Activated CD8-positive, alpha-beta memory T cell treated with anti-CD3 and anti-CD28 coated beads, Interleukin-2, amount 50 U/mL, for 24 hours (primary cell): Measurements from ENCODE around the gene GPR22.

Experiments
- DNase-seq: peaks from one replicate; pipeline ENCODE4 v3.0.0-alpha.2; 2020; ENCODE audit errors: extremely low read depth

GPR22 gene

DNA sequence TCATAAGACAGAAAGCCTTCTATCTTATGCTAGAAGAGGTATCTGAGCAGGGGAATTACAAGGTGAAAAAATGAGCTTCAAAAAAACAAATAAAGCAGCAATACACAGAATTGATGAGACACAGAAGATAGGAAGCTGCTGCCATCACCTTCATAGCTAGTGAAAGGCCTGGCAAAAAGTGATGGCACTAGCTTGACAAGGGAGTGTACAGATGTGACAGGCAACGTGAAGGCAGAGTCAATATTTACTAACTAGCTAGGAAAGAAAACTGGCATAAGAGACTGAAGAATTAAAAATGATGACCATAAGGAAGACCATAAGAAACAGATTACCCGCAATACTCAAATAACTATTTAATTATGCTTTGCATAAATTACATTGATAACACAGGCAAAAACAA, 9.4 kb downstream of the GPR22 start:
- DNase-seq: no peak

DNA sequence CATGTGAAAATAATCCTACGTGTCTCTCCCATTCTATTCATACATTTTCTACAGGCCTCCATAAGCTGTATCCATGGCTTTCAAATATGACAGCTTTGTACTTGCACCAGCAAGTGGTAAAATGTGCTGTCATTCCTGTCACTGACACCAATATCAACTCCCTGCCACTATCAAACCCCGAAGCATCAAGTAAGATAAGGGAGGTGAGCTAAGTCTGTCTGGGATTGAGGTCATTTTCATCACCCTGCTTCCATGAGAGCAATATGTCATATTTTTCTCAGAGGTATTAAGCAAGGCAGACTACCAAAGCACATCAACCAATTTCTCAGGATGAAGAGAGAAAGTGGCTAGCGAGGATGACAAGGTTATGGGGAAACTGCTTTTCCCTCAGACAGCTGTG, 11.1 kb downstream of the GPR22 start:
- DNase-seq: no peak

GRCh38 chr7:107482571-107482970, 12.7 kb downstream of the GPR22 start:
- DNase-seq: no peak

- DNase-seq: no peak
Observed at GRCh38 chr7:107486041-107486440, 16.2 kb downstream of the GPR22 start.

- DNase-seq: no peak
Observed at GRCh38 chr7:107492875-107493274, 23.0 kb downstream of the GPR22 start.

GRCh38 chr7:107494315-107494751, 24.5 kb downstream of the GPR22 start:
- DNase-seq: no peak

- no peak for DNase-seq
Observed at GRCh38 chr7:107494884-107495283, 25.0 kb downstream of the GPR22 start.

- no peak for DNase-seq
Observed at GRCh38 chr7:107495516-107495915, 25.7 kb downstream of the GPR22 start.

GRCh38 chr7:107499731-107500130, 29.9 kb downstream of the GPR22 start:
- DNase-seq: no peak

DNA sequence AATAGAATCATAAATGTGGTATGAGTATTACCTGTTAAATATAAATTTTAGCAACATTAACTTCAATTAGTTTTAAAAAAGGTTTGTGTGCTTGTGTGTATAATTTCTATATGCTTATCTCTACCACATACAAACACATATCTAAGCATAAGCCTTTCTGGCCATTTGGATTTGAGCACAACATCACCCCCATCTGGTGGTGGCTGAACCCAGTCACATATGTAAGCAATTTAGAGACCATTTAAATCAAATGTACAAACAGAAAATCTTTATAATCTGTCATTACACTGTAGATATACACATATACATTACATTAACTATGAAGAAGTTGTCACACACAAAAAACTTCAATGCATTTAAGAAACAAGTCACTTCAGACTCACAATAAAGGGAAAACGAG, 31.7 kb downstream of the GPR22 start:
- DNase-seq: no peak

DNA sequence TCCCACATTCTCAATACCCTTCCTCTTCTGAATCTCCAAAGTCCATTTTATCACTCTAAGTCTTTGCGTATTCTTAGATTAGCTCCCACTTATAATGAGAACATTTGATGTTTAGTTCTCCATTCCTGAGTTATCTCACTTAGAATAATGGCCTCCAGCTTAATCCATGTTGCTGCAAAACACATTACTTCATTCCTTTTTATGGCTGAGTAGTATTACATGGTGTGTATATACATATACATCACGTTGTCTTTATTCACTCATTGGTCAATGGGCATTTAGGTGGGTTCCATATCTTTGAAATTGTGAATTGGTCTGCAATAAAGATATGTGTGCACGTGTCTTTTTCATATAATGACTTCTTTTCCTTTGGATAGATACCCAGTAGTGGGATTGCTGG, 32.3 kb downstream of the GPR22 start:
- no peak for DNase-seq

- DNase-seq: no peak
Observed at GRCh38 chr7:107502797-107503196, 32.9 kb downstream of the GPR22 start.

DNA sequence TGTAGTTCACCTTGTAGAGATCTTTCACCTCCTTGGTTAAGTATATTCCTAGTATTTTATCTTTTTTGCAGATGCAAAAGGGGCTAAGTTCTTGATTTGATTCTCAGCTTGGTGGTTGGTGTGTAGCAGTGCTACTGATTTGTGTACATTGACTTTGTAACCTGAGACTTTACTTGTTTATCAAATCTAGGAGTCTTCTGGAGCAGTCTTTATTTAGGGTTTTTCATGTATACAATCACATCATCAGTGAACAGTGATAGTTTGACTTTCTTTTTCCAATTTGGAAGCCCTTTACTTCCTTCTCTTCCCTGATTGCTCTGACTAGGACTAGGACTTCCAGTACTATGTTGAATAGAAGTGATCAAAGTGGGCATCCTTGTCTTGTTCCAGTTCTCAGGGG, 33.8 kb downstream of the GPR22 start:
- DNase-seq: no peak

DNA sequence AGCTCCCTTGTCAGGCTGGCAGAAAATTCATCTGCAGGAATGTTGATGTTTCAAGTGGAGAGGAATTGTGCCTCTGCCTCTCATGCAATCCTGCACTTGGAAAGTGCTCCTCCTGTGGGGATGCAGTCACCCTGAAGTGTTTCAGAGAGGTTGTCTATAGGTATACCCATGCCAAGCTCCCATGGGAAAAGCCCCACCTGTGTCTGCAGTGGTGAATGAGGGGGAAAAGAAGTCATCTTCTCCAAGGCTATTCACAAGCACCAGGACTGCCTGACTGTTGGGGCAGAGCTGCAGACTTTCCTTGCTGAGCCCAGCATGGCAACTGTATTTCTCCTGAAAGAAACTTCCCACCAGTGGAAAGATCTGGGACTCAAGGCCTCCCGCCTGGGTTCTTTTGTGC, 35.5 kb downstream of the GPR22 start:
- no peak for DNase-seq

- no peak for DNase-seq
Observed at GRCh38 chr7:107505997-107506673, 36.3 kb downstream of the GPR22 start.

GRCh38 chr7:107506674-107507339, 37.0 kb downstream of the GPR22 start:
- DNase-seq: no peak
